HEK293 (cell line): ENCODE data around the gene LRP1.

Source experiments
- CTCF ChIA-PET: fragments of 350-600 bp; formaldehyde crosslinking; extraction: SDS; loops from one replicate; lab custom pipeline; 2021; ENCODE audit warnings: antibody characterized with exemption; lab: Yijun Ruan, JAX
- POLR2A ChIA-PET: fragments of 300-600 bp; formaldehyde crosslinking; extraction: SDS; loops from one replicate; lab custom pipeline; 2020; ENCODE audit warnings: antibody characterized with exemption, inconsistent platforms; lab: Yijun Ruan, JAX
- H3K27ac ChIP-seq: fragments of 200-500 bp; sonication (Bioruptor generic); 2 replicates; pipeline ENCODE4 v1.5.1; 2014; ENCODE audit warnings: low read depth, low read length, control low read depth, inconsistent platforms; ENCODE audit errors: extremely low read depth
- H3K36me3 ChIP-seq, 2 experiments: fragments of 200-500 bp in 1 of 2; sonication (Bioruptor generic) in 1 of 2; 1 replicate in 1 of 2; 2 replicates in 1 of 2; pipeline ENCODE4 v1.5.1; 2014 to 2017; ENCODE audit warnings: inconsistent platforms in 2 of 2, low read length in 2 of 2; ENCODE audit not compliant: control insufficient read depth in 2 of 2, insufficient read depth in 1 of 2
- H3K4me1 ChIP-seq: fragments of 200-500 bp; sonication (Bioruptor generic); 2 replicates; pipeline ENCODE4 v1.5.1; 2014; ENCODE audit warnings: mild to moderate bottlenecking, low read length, inconsistent platforms; ENCODE audit not compliant: control insufficient read depth, insufficient read depth
- H3K4me3 ChIP-seq: 2 replicates; pipeline ENCODE4 v1.5.1; 2011; ENCODE audit warnings: low read depth, mild to moderate bottlenecking, control low read depth, low read length, moderate library complexity
- H3K9me3 ChIP-seq: fragments of 200-500 bp; sonication (Bioruptor generic); 2 replicates; pipeline ENCODE4 v1.5.1; 2014; ENCODE audit warnings: low read depth, low read length, inconsistent platforms; ENCODE audit not compliant: control insufficient read depth, insufficient read depth
- KLF8 ChIP-seq: fragments of 450-650 bp; formaldehyde crosslinking; IDR thresholded peaks from 2 replicates; pipeline ENCODE4 v1.5.1; 2016; ENCODE audit warnings: missing biosample characterization, missing genetic modification characterization
- PRDM1 ChIP-seq: fragments of 450-650 bp; formaldehyde crosslinking; IDR thresholded peaks from 2 replicates; pipeline ENCODE4; 2016; ENCODE audit warnings: missing biosample characterization, missing genetic modification characterization
- ZBTB49 ChIP-seq: fragments of 450-650 bp; formaldehyde crosslinking; IDR thresholded peaks from 2 replicates; pipeline ENCODE4 v1.5.1; 2016; ENCODE audit warnings: missing biosample characterization, missing genetic modification characterization, low read depth
- ZNF112 ChIP-seq: fragments of 450-650 bp; formaldehyde crosslinking; IDR thresholded peaks from 2 replicates; pipeline ENCODE4 v1.5.0; 2017; ENCODE audit warnings: missing biosample characterization, missing genetic modification characterization
- ZNF174 ChIP-seq: fragments of 450-650 bp; formaldehyde crosslinking; IDR thresholded peaks from 2 replicates; pipeline ENCODE4 v1.5.0; 2017; ENCODE audit warnings: missing biosample characterization, mild to moderate bottlenecking, missing genetic modification characterization
- ZNF18 ChIP-seq: fragments of 450-650 bp; formaldehyde crosslinking; IDR thresholded peaks from 2 replicates; pipeline ENCODE4 v1.5.1; 2016; ENCODE audit warnings: missing biosample characterization, missing genetic modification characterization
- ZNF350 ChIP-seq: fragments of 450-650 bp; formaldehyde crosslinking; IDR thresholded peaks from 2 replicates; pipeline ENCODE4 v1.5.0; 2017; ENCODE audit warnings: missing biosample characterization, mild to moderate bottlenecking, missing genetic modification characterization
- ZNF449 ChIP-seq: fragments of 450-650 bp; formaldehyde crosslinking; IDR thresholded peaks from 2 replicates; pipeline ENCODE4 v1.5.1; 2017; ENCODE audit warnings: missing biosample characterization, mild to moderate bottlenecking, missing genetic modification characterization, moderate library complexity
- ZNF621 ChIP-seq: fragments of 450-650 bp; formaldehyde crosslinking; IDR thresholded peaks from 2 replicates; pipeline ENCODE4 v1.5.1; 2017; ENCODE audit warnings: missing biosample characterization, missing genetic modification characterization
- TF ChIP-seq, protein P1 (sequence below): fragments of 450-650 bp; formaldehyde crosslinking; IDR thresholded peaks from 2 replicates; pipeline ENCODE4 v1.5.1; 2016; ENCODE audit warnings: missing biosample characterization, missing genetic modification characterization
- TF ChIP-seq, protein P2 (sequence below): fragments of 450-650 bp; formaldehyde crosslinking; IDR thresholded peaks from 2 replicates; pipeline ENCODE4 v1.5.1; 2016; ENCODE audit warnings: missing biosample characterization, missing genetic modification characterization
- TF ChIP-seq, protein P3 (sequence below): fragments of 450-650 bp; formaldehyde crosslinking; IDR thresholded peaks from 2 replicates; pipeline ENCODE4 v1.5.1; 2016; ENCODE audit warnings: missing biosample characterization, missing genetic modification characterization

The LRP1 gene

DNA sequence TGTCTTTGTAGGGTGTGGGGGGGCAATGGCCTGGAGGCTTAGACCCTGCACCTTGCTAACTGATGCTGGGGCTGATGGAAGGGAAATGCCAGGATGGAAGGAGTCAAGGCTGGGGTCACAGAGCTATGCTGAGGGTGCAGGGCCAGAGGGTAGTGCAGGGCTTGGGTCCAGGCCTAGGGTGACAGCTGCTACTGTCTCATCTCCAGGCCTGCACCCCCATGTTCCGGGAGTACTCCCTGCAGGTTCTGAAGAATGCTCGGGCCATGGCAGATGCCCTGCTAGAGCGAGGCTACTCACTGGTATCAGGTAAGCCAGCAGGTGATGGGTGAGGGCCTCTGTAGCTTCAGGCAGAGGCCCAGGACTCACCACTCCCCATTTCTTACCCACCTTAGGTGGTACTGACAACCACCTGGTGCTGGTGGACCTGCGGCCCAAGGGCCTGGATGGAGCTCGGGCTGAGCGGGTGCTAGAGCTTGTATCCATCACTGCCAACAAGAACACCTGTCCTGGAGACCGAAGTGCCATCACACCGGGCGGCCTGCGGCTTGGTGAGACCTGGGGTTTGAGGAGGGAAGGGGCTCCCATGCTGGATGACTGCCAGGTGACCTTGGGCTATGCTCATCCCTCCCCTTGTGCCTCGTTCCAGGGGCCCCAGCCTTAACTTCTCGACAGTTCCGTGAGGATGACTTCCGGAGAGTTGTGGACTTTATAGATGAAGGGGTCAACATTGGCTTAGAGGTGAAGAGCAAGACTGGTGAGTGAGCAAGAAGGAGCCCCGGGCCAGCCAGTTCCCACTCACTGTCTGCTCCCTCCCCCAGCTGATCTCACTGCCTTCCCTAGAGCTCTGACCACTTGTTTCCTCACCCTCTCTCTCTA, 105.3 kb downstream of the LRP1 start (continued):
- TF ChIP-seq, protein P1, sequence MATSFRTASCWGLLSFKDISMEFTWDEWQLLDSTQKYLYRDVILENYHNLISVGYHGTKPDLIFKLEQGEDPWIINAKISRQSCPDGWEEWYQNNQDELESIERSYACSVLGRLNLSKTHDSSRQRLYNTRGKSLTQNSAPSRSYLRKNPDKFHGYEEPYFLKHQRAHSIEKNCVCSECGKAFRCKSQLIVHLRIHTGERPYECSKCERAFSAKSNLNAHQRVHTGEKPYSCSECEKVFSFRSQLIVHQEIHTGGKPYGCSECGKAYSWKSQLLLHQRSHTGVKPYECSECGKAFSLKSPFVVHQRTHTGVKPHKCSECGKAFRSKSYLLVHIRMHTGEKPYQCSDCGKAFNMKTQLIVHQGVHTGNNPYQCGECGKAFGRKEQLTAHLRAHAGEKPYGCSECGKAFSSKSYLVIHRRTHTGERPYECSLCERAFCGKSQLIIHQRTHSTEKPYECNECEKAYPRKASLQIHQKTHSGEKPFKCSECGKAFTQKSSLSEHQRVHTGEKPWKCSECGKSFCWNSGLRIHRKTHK (tag by site-specific recombination): no peak
- TF ChIP-seq ZNF18 (tag by site-specific recombination): peak; percentile 90
- TF ChIP-seq, all 188 proteins: peak for 5

GRCh38 chr12:57234233-57234570, 105.9 kb downstream of the LRP1 start:
- no peak overlapping the region for H3K4me3 ChIP-seq
- CTCF ChIA-PET: interaction anchor here (0.7 to 23.3 kb wide), 3 partner anchors 6 to 224 kb away, joined by 5 to 628 read pairs (median 192); partner anchors contain the start of gene NXPH4
- TF ChIP-seq ZNF449 (tag by site-specific recombination): peak; percentile 67; the same call in 1 of the 2 replicates
- TF ChIP-seq ZNF174 (tag by site-specific recombination): no peak
- TF ChIP-seq PRDM1 (tag by site-specific recombination): peak; percentile 62
- TF ChIP-seq ZNF112 (tag by site-specific recombination): no peak
- TF ChIP-seq, all 188 proteins: peak for 2
- POLR2A ChIA-PET: interaction anchor here (0.6 to 1.3 kb wide), 2 partner anchors 13 to 16 kb away, joined by 3 read pairs; no protein-coding TSS in a partner anchor
- Histone ChIP-seq H3K9me3 (no peaks in the 10 kb centered on the region), H3K36me3 (peaks cover 0 to 55% of the 10 kb centered on the region in 2 experiments; a peak in 1 of 3 replicates), H3K27ac (peak overlapping the region; percentile 66), H3K4me1 (peaks cover 21% of the 10 kb centered on the region)

- Histone ChIP-seq H3K36me3 (peaks cover 0 to 55% of the 10 kb centered on the region in 2 experiments; a peak in 1 of 3 replicates), H3K4me1 (peaks cover 21% of the 10 kb centered on the region), H3K9me3 (no peaks in the 10 kb centered on the region), H3K27ac (peak overlapping the region; percentile 66), H3K4me3 (no peak overlapping the region)
- POLR2A ChIA-PET: no interaction called here
- TF ChIP-seq KLF8 (no peak), ZBTB49 (tag by site-specific recombination) (no peak), ZNF174 (tag by site-specific recombination) (no peak), ZNF350 (no peak), ZNF621 (tag by site-specific recombination) (no peak)
- TF ChIP-seq, protein P2, sequence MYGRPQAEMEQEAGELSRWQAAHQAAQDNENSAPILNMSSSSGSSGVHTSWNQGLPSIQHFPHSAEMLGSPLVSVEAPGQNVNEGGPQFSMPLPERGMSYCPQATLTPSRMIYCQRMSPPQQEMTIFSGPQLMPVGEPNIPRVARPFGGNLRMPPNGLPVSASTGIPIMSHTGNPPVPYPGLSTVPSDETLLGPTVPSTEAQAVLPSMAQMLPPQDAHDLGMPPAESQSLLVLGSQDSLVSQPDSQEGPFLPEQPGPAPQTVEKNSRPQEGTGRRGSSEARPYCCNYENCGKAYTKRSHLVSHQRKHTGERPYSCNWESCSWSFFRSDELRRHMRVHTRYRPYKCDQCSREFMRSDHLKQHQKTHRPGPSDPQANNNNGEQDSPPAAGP (tag by site-specific recombination): no peak
- TF ChIP-seq, protein P3, sequence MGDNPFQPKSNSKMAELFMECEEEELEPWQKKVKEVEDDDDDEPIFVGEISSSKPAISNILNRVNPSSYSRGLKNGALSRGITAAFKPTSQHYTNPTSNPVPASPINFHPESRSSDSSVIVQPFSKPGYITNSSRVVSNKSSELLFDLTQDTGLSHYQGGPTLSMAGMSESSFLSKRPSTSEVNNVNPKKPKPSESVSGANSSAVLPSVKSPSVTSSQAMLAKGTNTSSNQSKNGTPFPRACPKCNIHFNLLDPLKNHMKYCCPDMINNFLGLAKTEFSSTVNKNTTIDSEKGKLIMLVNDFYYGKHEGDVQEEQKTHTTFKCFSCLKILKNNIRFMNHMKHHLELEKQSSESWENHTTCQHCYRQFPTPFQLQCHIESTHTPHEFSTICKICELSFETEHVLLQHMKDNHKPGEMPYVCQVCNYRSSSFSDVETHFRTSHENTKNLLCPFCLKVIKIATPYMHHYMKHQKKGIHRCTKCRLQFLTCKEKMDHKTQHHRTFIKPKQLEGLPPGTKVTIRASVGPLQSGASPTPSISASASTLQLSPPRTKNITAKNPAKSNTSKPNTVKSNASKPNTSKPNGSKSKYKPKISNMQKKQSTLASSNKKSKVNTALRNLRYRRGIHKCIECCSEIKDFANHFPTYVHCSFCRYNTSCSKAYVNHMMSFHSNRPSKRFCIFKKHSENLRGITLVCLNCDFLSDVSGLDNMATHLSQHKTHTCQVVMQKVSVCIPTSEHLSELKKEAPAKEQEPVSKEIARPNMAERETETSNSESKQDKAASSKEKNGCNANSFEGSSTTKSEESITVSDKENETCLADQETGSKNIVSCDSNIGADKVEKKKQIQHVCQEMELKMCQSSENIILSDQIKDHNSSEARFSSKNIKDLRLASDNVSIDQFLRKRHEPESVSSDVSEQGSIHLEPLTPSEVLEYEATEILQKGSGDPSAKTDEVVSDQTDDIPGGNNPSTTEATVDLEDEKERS (tag by site-specific recombination): no peak
- CTCF ChIA-PET: interaction anchor here (13.7 to 23.3 kb wide), 2 partner anchors 5 to 19 kb away, joined by 192 to 628 read pairs; partner anchors contain the start of gene NXPH4
Observed at GRCh38 chr12:57234571-57235016, 106.3 kb downstream of the LRP1 start.
